Skeletal muscle tissue (tissue), 4 donors: ENCODE data around the gene GATM. TPM values are rescaled to one million over a fixed set of nuclear protein-coding genes. Genes with fewer than 3 reads are reported as not detected.

ENCODE experiments used
- H3K27ac ChIP-seq: one replicate; pipeline ENCODE4 v1.7.0; 2013; ENCODE audit warnings: mild to moderate bottlenecking, low read depth, low read length, inconsistent platforms
- H3K27me3 ChIP-seq, 3 donors: one replicate each; pipeline ENCODE4 v1.7.0; 2013; ENCODE audit warnings: low read length in 3 of 3; ENCODE audit not compliant: control insufficient read depth in 3 of 3, insufficient read depth in 3 of 3
- H3K36me3 ChIP-seq, 3 donors: one replicate each; pipeline ENCODE4 v1.7.0; 2013; ENCODE audit warnings: low read length in 3 of 3; ENCODE audit not compliant: control insufficient read depth in 3 of 3, insufficient read depth in 3 of 3
- H3K4me1 ChIP-seq, 3 donors: one replicate each; pipeline ENCODE4 v1.7.0; 2013; ENCODE audit warnings: low read length in 3 of 3, mild to moderate bottlenecking in 3 of 3; ENCODE audit not compliant: control insufficient read depth in 3 of 3, insufficient read depth in 3 of 3
- H3K4me3 ChIP-seq, 3 donors: one replicate each; pipeline ENCODE4 v1.7.0; 2013; ENCODE audit warnings: low read length in 3 of 3
- H3K9ac ChIP-seq, 3 donors: one replicate each; pipeline ENCODE4 v1.7.0; 2013; ENCODE audit warnings: low read length in 3 of 3, mild to moderate bottlenecking in 3 of 3, moderate library complexity in 2 of 3, low read depth in 1 of 3
- H3K9me3 ChIP-seq, 3 donors: one replicate each; pipeline ENCODE4 v1.7.0; 2013; ENCODE audit warnings: low read length in 3 of 3; ENCODE audit not compliant: control insufficient read depth in 3 of 3
- total RNA-seq: library from RNA; depleted of rRNA; stranded (reverse); fragments of >200 nt; gene quantifications from one replicate; pipeline ENCODE4 v1.2.3, GENCODE V29; 2014
- donor health status: Osteomylitis.

GATM gene
- total RNA-seq, 1 donor from 2014 or later = 309 TPM

- no peak overlapping the region for H3K9ac ChIP-seq
- H3K4me3 ChIP-seq = no peak overlapping the region
- no peaks in the 10 kb centered on the region for H3K4me1 ChIP-seq
- H3K27me3 ChIP-seq = no peaks in the 10 kb centered on the region
- H3K9me3 ChIP-seq = no peaks in the 10 kb centered on the region
- no peaks in the 10 kb centered on the region for H3K36me3 ChIP-seq
- H3K27ac ChIP-seq = no peak overlapping the region
These were observed 37.9 kb downstream of the GATM start for GRCh38 chr15:45340429-45340828.

DNA sequence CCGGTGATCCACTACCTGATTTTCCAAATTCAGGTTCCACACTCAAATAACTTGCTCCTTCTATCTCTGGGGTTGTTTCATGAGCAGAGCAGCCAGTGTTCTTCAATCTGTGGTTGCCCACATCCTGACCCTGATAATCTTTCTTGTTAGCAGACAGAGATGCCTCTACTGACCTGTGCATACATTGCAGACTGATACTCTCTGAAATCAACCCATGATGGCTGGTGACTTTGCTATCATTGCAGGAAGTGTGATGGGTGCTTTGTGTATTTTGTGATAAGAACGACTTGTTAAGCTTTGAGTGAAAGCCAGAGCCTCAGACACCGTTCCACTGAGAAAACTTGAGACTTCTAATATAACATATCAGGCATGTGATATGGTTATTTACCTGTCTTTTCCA is 39.9 kb downstream of the GATM start:
- Histone ChIP-seq H3K4me3 (no peak overlapping the region), H3K36me3 (no peaks in the 10 kb centered on the region), H3K9me3 (no peaks in the 10 kb centered on the region), H3K4me1 (peaks cover 0 to 2% (median 0%) of the 10 kb centered on the region in 3 donors), H3K9ac (no peak overlapping the region), H3K27ac (no peak overlapping the region), H3K27me3 (no peaks in the 10 kb centered on the region)

GRCh38 chr15:45337224-45337623 is 41.1 kb downstream of the GATM start:
- peaks cover 0 to 3% (median 0%) of the 10 kb centered on the region in 3 donors for H3K4me1 ChIP-seq
- H3K36me3 ChIP-seq = no peaks in the 10 kb centered on the region
- H3K9me3 ChIP-seq = no peaks in the 10 kb centered on the region
- peaks cover 0 to 4% (median 0%) of the 10 kb centered on the region in 3 donors for H3K27me3 ChIP-seq
- no peak overlapping the region for H3K9ac ChIP-seq
- no peak overlapping the region for H3K4me3 ChIP-seq
- H3K27ac ChIP-seq = no peak overlapping the region

DNA sequence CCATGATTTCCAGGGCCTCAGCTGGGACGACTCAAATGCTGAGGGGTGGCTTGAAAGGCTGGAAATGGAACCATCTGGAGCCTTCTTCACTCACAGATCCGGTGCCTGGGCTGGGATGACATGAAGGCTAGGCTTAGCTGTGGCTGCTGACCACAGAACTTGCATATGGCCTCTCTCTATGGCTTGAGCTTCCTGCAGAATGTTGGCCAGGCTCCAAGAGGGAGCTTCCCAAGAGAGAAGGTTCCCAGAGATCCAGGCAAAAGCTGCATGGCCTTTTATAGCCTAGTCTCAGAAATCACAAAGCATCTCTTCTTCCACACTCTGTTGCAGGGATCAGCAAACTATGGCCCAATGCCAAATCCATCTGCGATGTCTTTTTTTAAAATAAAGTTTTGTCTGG is 44.8 kb downstream of the GATM start:
- Histone ChIP-seq H3K9ac (no peak overlapping the region), H3K4me1 (peaks cover 0 to 3% (median 0%) of the 10 kb centered on the region in 3 donors), H3K36me3 (no peaks in the 10 kb centered on the region), H3K27me3 (peaks cover 0 to 4% (median 0%) of the 10 kb centered on the region in 3 donors), H3K27ac (no peak overlapping the region), H3K4me3 (no peak overlapping the region), H3K9me3 (no peaks in the 10 kb centered on the region)

DNA sequence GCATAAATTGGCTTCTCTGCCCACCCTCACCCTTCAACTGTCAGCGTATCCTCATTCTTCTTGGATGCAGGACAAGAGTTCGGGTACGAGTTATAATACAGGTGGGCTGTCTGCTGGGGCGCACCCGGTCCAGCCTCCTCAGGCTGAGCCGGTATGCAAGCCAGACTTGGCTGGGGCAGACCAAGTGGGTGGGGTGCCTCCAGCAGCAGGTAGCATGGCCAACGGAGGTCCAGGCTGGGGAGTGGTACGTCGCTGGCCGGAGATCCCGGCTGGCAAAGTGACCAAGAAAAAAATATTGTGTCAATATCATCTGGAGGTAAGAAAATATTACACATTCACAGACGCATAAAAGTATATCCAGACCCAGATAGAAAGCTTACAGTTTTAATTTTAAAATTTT is 45.6 kb downstream of the GATM start:
- Histone ChIP-seq H3K27ac (no peak overlapping the region), H3K4me3 (no peak overlapping the region), H3K4me1 (peaks cover 0 to 3% (median 0%) of the 10 kb centered on the region in 3 donors), H3K36me3 (no peaks in the 10 kb centered on the region), H3K9ac (no peak overlapping the region), H3K27me3 (peaks cover 0 to 4% (median 0%) of the 10 kb centered on the region in 3 donors), H3K9me3 (no peaks in the 10 kb centered on the region)

DNA sequence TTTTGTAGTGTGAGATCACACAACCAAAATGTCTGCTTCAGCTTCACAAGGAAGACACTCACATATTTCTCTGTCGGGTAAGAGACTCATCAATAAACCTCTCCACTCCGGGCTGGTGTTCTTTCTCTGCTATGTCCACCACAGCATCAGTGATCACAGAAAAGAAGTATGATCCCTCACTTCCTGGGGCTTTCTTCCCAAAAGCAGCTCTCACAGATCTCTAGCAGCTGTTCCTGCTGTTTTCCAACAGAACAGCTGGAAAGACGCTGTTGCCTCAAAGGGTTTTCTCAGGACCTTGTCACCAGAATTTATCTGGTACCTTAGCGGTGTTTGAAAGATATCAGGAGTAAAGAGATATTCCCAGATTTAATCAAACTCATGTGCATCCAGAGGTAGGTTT is 46.4 kb downstream of the GATM start:
- peaks cover 0 to 4% (median 0%) of the 10 kb centered on the region in 3 donors for H3K27me3 ChIP-seq
- H3K4me3 ChIP-seq = no peak overlapping the region
- H3K9ac ChIP-seq = no peak overlapping the region
- peak overlapping the region; percentile 21 for H3K27ac ChIP-seq
- peaks cover 0 to 3% (median 0%) of the 10 kb centered on the region in 3 donors for H3K4me1 ChIP-seq
- H3K9me3 ChIP-seq = no peaks in the 10 kb centered on the region
- H3K36me3 ChIP-seq = no peaks in the 10 kb centered on the region

DNA sequence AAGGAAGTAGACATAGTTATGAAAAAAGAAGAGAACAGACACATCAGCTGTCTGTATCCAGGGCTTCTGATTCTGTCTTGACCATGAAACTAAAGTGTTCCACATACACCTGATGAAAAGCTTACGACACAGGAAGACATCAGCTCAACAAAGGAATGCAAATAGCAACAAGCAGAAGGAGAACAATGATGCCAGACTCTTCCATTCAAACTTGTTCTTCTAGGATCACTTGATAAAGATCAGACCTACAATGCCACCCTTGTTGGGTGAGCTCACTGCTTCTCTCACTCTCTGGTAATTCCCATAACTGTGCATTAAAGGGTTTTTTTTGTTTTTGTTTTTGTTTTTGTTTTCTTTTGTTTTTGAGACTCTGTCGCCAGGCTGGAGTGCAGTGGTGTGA is 49.7 kb downstream of the GATM start:
- H3K27me3 ChIP-seq = peaks cover 0 to 4% (median 0%) of the 10 kb centered on the region in 3 donors
- no peaks in the 10 kb centered on the region for H3K36me3 ChIP-seq

GRCh38 chr15:45326741-45327140 is 51.6 kb downstream of the GATM start:
- no peaks in the 10 kb centered on the region for H3K27me3 ChIP-seq
- no peak overlapping the region for H3K9ac ChIP-seq
- H3K9me3 ChIP-seq = no peaks in the 10 kb centered on the region
- H3K36me3 ChIP-seq = no peaks in the 10 kb centered on the region
- no peak overlapping the region for H3K4me3 ChIP-seq
- H3K27ac ChIP-seq = no peak overlapping the region
- no peaks in the 10 kb centered on the region for H3K4me1 ChIP-seq

More for the DNA sequence above, 49.7 kb downstream of the GATM start:
- Histone ChIP-seq H3K4me3 (no peak overlapping the region), H3K4me1 (peaks cover 0 to 3% (median 0%) of the 10 kb centered on the region in 3 donors), H3K9me3 (no peaks in the 10 kb centered on the region), H3K27ac (no peak overlapping the region), H3K9ac (no peak overlapping the region)

DNA sequence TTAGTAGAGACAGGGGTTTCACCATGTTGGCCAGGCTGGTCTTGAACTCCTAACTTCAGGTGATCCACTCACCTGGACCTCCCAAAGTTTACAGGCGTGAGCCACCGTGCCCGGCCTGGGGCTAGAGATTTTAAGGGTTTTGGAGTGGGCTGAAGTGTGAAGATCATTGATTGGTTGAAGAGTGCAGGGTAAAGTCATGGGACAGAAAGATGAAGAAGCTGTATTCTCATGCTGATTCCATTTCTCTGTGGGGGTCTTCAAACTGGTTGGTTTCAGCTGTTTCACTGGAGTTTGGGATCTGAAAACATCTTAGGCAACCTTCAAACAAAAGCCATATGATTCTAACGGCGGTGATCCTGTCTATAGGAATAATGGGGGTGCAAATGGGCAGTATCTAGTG is 52.1 kb downstream of the GATM start:
- H3K4me1 ChIP-seq = no peaks in the 10 kb centered on the region
- H3K27me3 ChIP-seq = no peaks in the 10 kb centered on the region
- H3K9me3 ChIP-seq = no peaks in the 10 kb centered on the region
- H3K4me3 ChIP-seq = no peak overlapping the region
- no peak overlapping the region for H3K9ac ChIP-seq
- H3K27ac ChIP-seq = no peak overlapping the region
- no peaks in the 10 kb centered on the region for H3K36me3 ChIP-seq

DNA sequence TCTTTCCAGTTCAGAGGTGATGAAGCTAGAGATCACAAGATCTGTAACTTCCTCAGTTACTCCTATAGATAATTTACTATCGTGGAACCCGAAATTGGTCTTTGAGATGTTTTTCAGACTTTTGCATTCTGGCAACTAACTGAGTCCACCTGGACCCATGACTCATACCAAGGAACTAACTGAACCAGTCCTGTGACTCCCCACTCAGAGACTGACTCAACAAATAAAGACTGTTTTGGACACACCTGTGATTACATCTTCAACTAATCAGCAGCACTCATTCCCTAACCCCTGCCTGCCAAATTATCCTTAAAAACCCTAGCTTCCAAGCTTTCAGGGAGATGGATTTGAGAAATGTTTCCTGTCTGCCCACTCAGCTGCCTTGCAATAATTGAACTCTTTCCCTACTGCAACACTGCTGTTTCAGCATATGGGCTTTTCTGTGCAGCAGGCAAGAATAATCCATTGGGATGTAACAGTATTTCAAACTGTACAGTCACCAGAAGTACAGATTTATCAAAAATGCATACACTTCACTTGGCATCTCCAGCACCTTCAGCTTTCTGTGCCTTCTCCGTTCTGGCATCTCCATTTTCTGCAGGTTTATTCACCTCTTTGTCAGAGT is 57.7 kb downstream of the GATM start:
- Histone ChIP-seq H3K36me3 (no peaks in the 10 kb centered on the region), H3K4me1 (no peaks in the 10 kb centered on the region), H3K27me3 (no peaks in the 10 kb centered on the region), H3K4me3 (no peak overlapping the region), H3K9me3 (no peaks in the 10 kb centered on the region), H3K9ac (no peak overlapping the region), H3K27ac (no peak overlapping the region)
